Kidney epithelial cell (primary cell): ENCODE results near the gene SIRT1. TPM values are rescaled to one million over a fixed set of nuclear protein-coding genes. Genes with fewer than 3 reads are reported as not detected.

Source experiments
- DNase-seq: peaks from one replicate; pipeline ENCODE4 v3.0.0-alpha.2; 2010; ENCODE audit warnings: low read depth
- H3K27me3 ChIP-seq: 2 replicates; pipeline ENCODE4 v1.6.0; 2011; ENCODE audit warnings: low read length; ENCODE audit not compliant: control insufficient read depth, insufficient read depth
- H3K36me3 ChIP-seq: 2 replicates; pipeline ENCODE4 v1.5.1; 2011; ENCODE audit warnings: low read length; ENCODE audit not compliant: control insufficient read depth, insufficient read depth
- H3K4me3 ChIP-seq: 2 replicates; pipeline ENCODE4 v1.5.1; 2011; ENCODE audit warnings: low read depth, mild to moderate bottlenecking, control low read depth, low read length
- total RNA-seq: library from RNA; depleted of rRNA; stranded (reverse); fragments of >200 nt; gene quantifications from 2 replicates; pipeline ENCODE4 v1.2.3, GENCODE V29; 2015
- TF ChIP-seq, protein P1 (sequence below): IDR thresholded peaks from 2 replicates; pipeline ENCODE4 v1.5.1; 2011; ENCODE audit warnings: mild to moderate bottlenecking, moderate library complexity, low read length, control low read depth, inconsistent platforms; ENCODE audit not compliant: insufficient read depth, poor library complexity, severe bottlenecking

The SIRT1 gene
- total RNA-seq, 1 donor from 2014 or later = 20.5 TPM

DNA sequence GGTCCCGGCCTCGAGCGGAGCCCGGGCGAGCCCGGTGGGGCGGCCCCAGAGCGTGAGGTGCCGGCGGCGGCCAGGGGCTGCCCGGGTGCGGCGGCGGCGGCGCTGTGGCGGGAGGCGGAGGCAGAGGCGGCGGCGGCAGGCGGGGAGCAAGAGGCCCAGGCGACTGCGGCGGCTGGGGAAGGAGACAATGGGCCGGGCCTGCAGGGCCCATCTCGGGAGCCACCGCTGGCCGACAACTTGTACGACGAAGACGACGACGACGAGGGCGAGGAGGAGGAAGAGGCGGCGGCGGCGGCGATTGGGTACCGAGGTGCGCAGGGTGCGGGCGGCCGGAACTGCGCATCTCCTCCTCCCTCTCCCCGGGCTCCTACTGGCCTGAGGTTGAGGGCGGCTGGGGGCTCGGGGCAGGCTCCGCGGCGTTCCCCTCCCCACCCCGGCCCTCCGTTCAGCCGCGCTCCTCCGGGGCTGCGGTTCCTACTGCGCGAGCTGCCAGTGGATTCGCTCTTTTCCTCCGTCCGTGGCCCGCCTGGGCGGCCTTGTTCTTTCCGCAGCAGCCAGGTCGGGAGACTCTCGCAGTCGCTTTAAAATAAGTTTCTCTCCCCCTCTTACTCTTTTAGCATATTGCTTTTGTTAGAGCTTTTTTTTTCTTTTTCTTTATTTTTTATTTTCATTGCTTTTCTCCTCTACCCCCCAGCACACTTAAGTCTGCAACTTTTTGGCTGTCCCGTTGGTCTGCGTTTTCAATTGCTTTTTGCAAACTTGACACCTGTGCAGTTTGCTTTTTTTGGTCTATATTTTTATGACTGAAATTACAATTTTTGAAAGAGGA is 600 bp downstream of the SIRT1 start:
- Histone ChIP-seq H3K36me3 (peaks cover 1% of the 10 kb centered on the region), H3K4me3 (peak overlapping the region; percentile 90), H3K27me3 (no peaks in the 10 kb centered on the region)
- TF ChIP-seq, protein P1, sequence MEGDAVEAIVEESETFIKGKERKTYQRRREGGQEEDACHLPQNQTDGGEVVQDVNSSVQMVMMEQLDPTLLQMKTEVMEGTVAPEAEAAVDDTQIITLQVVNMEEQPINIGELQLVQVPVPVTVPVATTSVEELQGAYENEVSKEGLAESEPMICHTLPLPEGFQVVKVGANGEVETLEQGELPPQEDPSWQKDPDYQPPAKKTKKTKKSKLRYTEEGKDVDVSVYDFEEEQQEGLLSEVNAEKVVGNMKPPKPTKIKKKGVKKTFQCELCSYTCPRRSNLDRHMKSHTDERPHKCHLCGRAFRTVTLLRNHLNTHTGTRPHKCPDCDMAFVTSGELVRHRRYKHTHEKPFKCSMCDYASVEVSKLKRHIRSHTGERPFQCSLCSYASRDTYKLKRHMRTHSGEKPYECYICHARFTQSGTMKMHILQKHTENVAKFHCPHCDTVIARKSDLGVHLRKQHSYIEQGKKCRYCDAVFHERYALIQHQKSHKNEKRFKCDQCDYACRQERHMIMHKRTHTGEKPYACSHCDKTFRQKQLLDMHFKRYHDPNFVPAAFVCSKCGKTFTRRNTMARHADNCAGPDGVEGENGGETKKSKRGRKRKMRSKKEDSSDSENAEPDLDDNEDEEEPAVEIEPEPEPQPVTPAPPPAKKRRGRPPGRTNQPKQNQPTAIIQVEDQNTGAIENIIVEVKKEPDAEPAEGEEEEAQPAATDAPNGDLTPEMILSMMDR = no peak
- DNase-seq = no peak

DNA sequence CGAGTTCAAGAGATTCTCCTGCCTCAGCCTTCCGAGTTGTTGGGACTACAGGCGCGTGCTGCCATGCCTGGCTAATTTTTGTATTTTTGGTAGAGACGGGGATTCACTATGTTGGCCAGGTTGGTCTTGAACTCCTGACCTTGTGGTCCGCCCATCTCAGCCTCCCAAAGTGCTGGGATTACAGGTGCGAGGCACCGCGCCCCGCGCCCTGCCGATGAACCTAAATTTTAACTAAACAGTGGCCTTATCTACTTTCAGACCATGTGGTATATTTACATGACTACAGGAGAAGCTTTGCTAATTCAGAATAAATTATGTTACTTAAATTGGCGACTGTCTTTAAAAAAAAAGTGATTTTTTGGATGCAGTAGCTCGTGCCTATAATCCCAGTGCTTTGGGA is 9.2 kb downstream of the SIRT1 start:
- TF ChIP-seq, protein P1 = no peak
- DNase-seq = no peak
- Histone ChIP-seq H3K4me3 (no peak overlapping the region), H3K36me3 (no peaks in the 10 kb centered on the region), H3K27me3 (no peaks in the 10 kb centered on the region)

DNA sequence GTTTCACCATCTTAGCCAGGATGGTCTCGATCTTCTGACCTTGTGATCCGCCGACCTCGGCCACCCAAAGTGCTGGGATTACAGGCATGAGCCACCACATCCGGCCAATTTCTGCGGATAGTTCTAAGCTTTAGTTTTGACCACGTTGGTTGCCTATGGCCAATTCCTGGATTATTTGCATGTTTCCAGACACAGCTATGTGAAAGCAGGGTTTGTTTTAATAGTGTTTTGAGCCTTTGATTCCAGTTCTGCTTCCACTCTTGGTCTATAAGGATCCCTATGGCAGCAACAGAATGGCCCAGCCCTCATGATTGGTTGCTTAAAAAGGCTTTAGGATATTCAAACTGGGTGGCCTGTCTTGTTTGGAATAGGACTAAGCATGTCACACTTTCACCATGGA is 19.1 kb downstream of the SIRT1 start:
- TF ChIP-seq, protein P1 = no peak
- no peak overlapping the region for H3K4me3 ChIP-seq
- no peaks in the 10 kb centered on the region for H3K36me3 ChIP-seq
- no peaks in the 10 kb centered on the region for H3K27me3 ChIP-seq
- DNase-seq = no peak

DNA sequence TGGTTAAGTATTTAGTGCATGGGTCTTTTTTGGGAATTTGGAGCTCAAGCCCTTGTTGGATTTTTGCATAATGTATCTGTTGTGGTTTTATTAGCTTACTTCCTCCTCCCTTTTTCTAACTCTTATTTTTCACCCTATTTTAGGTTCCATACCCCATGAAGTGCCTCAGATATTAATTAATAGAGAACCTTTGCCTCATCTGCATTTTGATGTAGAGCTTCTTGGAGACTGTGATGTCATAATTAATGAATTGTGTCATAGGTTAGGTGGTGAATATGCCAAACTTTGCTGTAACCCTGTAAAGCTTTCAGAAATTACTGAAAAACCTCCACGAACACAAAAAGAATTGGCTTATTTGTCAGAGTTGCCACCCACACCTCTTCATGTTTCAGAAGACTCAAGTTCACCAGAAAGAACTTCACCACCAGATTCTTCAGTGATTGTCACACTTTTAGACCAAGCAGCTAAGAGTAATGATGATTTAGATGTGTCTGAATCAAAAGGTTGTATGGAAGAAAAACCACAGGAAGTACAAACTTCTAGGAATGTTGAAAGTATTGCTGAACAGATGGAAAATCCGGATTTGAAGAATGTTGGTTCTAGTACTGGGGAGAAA is 28.0 kb downstream of the SIRT1 start:
- Histone ChIP-seq H3K4me3 (no peak overlapping the region), H3K27me3 (no peaks in the 10 kb centered on the region), H3K36me3 (no peaks in the 10 kb centered on the region)
- no peak for DNase-seq
- TF ChIP-seq, protein P1 = no peak

DNA sequence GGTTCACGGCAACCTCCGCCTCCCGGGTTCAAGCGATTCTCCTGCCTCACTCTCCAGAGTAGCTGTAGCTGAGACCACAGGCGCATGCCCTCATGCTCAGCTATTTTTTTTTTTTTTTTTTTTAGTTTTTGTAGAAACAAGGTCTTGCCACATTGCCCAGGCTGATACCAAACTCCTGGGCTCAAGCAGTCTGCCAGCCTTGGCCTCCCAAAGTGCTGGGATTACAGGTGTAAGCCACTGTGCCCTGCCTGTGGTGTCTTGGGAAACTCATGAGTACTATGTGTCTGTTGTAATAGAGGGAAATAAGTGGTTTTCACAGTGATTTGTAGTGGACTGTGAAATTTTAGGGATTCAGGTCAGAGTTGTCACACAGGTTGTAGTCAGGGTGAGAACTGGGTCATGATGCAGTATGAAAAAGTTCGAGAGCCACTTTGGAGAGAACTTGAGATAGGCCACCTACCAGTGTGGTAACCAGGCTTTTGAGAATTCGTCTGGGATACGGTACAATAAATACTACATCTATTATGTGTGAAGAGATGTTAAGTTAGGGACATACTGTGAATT is 30.4 kb downstream of the SIRT1 start:
- Histone ChIP-seq H3K4me3 (no peak overlapping the region), H3K27me3 (no peaks in the 10 kb centered on the region), H3K36me3 (no peaks in the 10 kb centered on the region)
- TF ChIP-seq, protein P1 = no peak
- DNase-seq = no peak

DNA sequence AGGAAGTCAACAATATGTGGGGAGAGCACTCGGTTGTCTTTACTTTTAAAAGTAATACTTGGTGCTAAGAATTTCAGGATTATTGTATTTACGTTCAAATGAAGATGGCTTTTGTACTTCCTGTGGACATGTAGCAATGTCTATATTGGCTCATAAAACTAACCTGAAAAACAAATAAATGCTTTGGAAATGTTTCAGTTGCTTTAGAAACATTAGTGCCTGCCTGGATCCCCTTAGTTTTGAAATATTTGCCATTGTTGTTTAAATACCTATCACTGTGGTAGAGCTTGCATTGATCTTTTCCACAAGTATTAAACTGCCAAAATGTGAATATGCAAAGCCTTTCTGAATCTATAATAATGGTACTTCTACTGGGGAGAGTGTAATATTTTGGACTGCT is 32.7 kb downstream of the SIRT1 start:
- Histone ChIP-seq H3K27me3 (no peaks in the 10 kb centered on the region), H3K36me3 (no peaks in the 10 kb centered on the region), H3K4me3 (no peak overlapping the region)
- TF ChIP-seq, protein P1 = no peak
- DNase-seq = no peak
